Loucy (cell line): ENCODE measurements around the gene UBA7.

Experiments used
- H2AFZ ChIP-seq: fragments of 200-600 bp; sonication (generic); 2 replicates; pipeline ENCODE4 v1.6.0; 2016; ENCODE audit warnings: antibody characterized with exemption, mild to moderate bottlenecking, low read length, moderate library complexity
- H3F3A ChIP-seq: fragments of 200-600 bp; 2 replicates; pipeline ENCODE4 v1.6.0; 2016; ENCODE audit warnings: antibody characterized with exemption, low read depth, mild to moderate bottlenecking
- H3K27me3 ChIP-seq: fragments of 200-600 bp; sonication (generic); 2 replicates; pipeline ENCODE4 v1.6.1; 2014; ENCODE audit warnings: low read length, mild to moderate bottlenecking; ENCODE audit not compliant: insufficient read depth, poor library complexity, severe bottlenecking
- H3K36me3 ChIP-seq: fragments of 200-600 bp; sonication (generic); 2 replicates; pipeline ENCODE4 v1.6.1; 2016; ENCODE audit warnings: low read length; ENCODE audit not compliant: insufficient read depth
- H3K4me1 ChIP-seq: fragments of 200-600 bp; sonication (generic); 2 replicates; pipeline ENCODE4 v1.5.1; 2014; ENCODE audit warnings: low read length, mild to moderate bottlenecking; ENCODE audit not compliant: insufficient read depth, poor library complexity, severe bottlenecking
- H3K4me2 ChIP-seq: fragments of 200-600 bp; sonication (generic); 2 replicates; pipeline ENCODE4 v1.6.0; 2014; ENCODE audit warnings: antibody characterized with exemption, low read length, low read depth, mild to moderate bottlenecking; ENCODE audit not compliant: poor library complexity, severe bottlenecking
- H3K4me3 ChIP-seq: fragments of 200-600 bp; sonication (generic); 2 replicates; pipeline ENCODE4 v1.5.1; 2014; ENCODE audit warnings: low read length, mild to moderate bottlenecking, mixed read lengths; ENCODE audit not compliant: poor library complexity, severe bottlenecking
- H3K79me2 ChIP-seq: fragments of 200-600 bp; sonication (generic); 2 replicates; pipeline ENCODE4 v1.6.1; 2014; ENCODE audit warnings: low read length; ENCODE audit not compliant: insufficient read depth
- H3K9ac ChIP-seq: fragments of 200-600 bp; sonication (generic); 2 replicates; pipeline ENCODE4 v1.6.0; 2014; ENCODE audit warnings: mild to moderate bottlenecking, low read depth, low read length, moderate library complexity; ENCODE audit not compliant: poor library complexity, severe bottlenecking
- H3K9me2 ChIP-seq: fragments of 200-600 bp; sonication (generic); replicated peaks from 2 replicates; pipeline ENCODE4 v1.6.1; 2016; ENCODE audit warnings: low read depth, low read length, mixed read lengths
- H3K9me3 ChIP-seq: fragments of 200-600 bp; sonication (generic); 2 replicates; pipeline ENCODE4 v1.6.1; 2014; ENCODE audit warnings: mild to moderate bottlenecking, antibody characterized with exemption, low read length, low read depth; ENCODE audit not compliant: insufficient read depth
- H4K20me1 ChIP-seq: fragments of 200-600 bp; sonication (generic); 2 replicates; pipeline ENCODE4 v1.6.0; 2014; ENCODE audit warnings: antibody characterized with exemption, low read length, mild to moderate bottlenecking; ENCODE audit not compliant: insufficient read depth, poor library complexity, severe bottlenecking
- CTCF ChIP-seq: fragments of 200-600 bp; sonication (generic); conservative IDR thresholded peaks from 2 replicates; pipeline ENCODE4 v1.5.1; 2014; ENCODE audit warnings: mild to moderate bottlenecking, antibody characterized with exemption, low read length
- EZH2phosphoT487 ChIP-seq: fragments of 200-600 bp; IDR thresholded peaks from 2 replicates; pipeline ENCODE4 v1.6.1; 2018; ENCODE audit warnings: antibody characterized with exemption, mild to moderate bottlenecking, moderate library complexity, borderline replicate concordance

Gene UBA7

DNA sequence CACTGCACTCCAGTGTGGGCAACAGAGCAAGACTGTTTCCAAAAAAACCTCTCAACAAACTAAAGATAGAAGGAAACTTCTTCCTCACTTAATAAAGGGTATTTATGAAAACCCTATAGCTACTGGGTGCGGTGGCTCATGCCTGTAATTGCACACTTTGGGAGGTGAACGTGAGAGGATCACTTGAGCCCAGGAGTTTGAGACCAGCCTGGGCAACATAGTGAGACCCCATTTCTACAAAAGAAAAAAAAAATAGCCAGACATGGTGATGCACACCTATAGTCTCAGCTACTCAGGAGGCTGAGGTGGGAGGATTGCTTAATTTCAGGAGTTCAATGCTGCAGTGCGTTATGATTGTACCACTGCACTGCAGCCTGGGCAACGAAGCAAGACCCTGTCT is 49.8 kb downstream of the UBA7 start:
- H3K36me3 ChIP-seq = no peaks in the 10 kb centered on the region
- H3K4me1 ChIP-seq = no peaks in the 10 kb centered on the region
- H3K9me3 ChIP-seq = no peaks in the 10 kb centered on the region
- H3K4me2 ChIP-seq = no peak overlapping the region
- TF ChIP-seq CTCF = no peak
- no peak for TF ChIP-seq EZH2phosphoT487
- H3K79me2 ChIP-seq = peaks cover 72% of the 10 kb centered on the region
- no peaks in the 10 kb centered on the region for H3K27me3 ChIP-seq
- H4K20me1 ChIP-seq = peaks cover 16% of the 10 kb centered on the region
- no peak overlapping the region for H3K4me3 ChIP-seq
- H2AFZ ChIP-seq = no peak overlapping the region
- H3F3A ChIP-seq = no peaks in the 10 kb centered on the region
- H3K9ac ChIP-seq = no peak overlapping the region
- no peaks in the 10 kb centered on the region for H3K9me2 ChIP-seq

- Histone ChIP-seq H3K36me3 (no peaks in the 10 kb centered on the region), H3K9me2 (no peaks in the 10 kb centered on the region), H4K20me1 (peaks cover 10% of the 10 kb centered on the region), H3K4me2 (no peak overlapping the region), H3F3A (no peaks in the 10 kb centered on the region), H3K9me3 (no peaks in the 10 kb centered on the region), H3K4me1 (peaks cover 7% of the 10 kb centered on the region), H3K4me3 (no peak overlapping the region), H3K79me2 (peaks cover 73% of the 10 kb centered on the region; the same call in 1 of the 2 replicates), H2AFZ (no peak overlapping the region), H3K9ac (no peak overlapping the region), H3K27me3 (no peaks in the 10 kb centered on the region)
- TF ChIP-seq CTCF (no peak), EZH2phosphoT487 (no peak)
These were observed 52.1 kb downstream of the UBA7 start for GRCh38 chr3:49761661-49762060.

DNA sequence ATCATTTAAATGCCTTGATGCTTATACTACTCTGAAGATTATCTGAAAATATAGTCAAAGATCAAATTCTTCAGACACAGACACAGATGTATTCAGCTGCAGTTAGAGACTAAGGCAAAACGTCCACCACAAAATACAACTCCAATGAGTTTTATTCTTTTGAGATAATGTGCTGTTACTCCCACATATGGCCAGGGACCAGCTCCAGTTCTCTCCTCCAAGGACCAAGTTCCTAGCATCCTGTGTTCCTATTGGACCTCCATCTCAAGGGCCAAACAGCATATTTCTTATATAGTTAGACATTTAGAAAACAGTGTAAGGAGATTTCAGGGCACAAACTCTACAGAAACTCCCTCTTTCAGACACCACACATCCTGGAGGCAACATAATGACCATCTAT is 54.5 kb downstream of the UBA7 start:
- Histone ChIP-seq H3K9me3 (no peaks in the 10 kb centered on the region), H3F3A (no peaks in the 10 kb centered on the region), H4K20me1 (peaks cover 20% of the 10 kb centered on the region), H3K9ac (no peak overlapping the region), H3K27me3 (no peaks in the 10 kb centered on the region), H3K36me3 (no peaks in the 10 kb centered on the region), H3K9me2 (no peaks in the 10 kb centered on the region), H3K4me3 (no peak overlapping the region), H3K4me1 (peaks cover 7% of the 10 kb centered on the region), H2AFZ (no peak overlapping the region), H3K4me2 (no peak overlapping the region), H3K79me2 (peaks cover 78% of the 10 kb centered on the region)
- TF ChIP-seq CTCF (no peak), EZH2phosphoT487 (no peak)
